ENCODE data around the gene MAK.

GRCh38 chr6:10824297-10824696 lies 14.0 kb downstream of the MAK start:
- TF ChIP-seq CTCF (IDR thresholded peaks at IDR 0.05; ENCODE audit: poor library complexity): no peak
- TF ChIP-seq EZH2 (IDR thresholded peaks at IDR 0.05; ENCODE audit: borderline replicate concordance): no peak
